ENCODE results near the gene BTBD6. TPM values are rescaled to one million over a fixed set of nuclear protein-coding genes. Genes with fewer than 3 reads are reported as not detected.

The BTBD6 gene
- total and polyA plus RNA-seq, 2 experiments from 2014 or later = 42.2 to 47.5 TPM

- Histone ChIP-seq H3K27ac (no peak overlapping the region), H3K79me2 (peaks cover 63% of the 10 kb centered on the region), H2AFZ (no peak overlapping the region), H3K4me3 (no peak overlapping the region), H3K9me2 (replicated peaks; ENCODE audit: insufficient read depth) (no peaks in the 10 kb centered on the region), H3K4me2 (no peak overlapping the region), H3K36me3 (replicated peaks; ENCODE audit: insufficient read depth, low read depth) (no peaks in the 10 kb centered on the region), H3K9me3 (ENCODE audit: low read depth) (no peaks in the 10 kb centered on the region), H4K20me1 (ENCODE audit: insufficient read depth, poor library complexity, severe bottlenecking) (peaks cover 11% of the 10 kb centered on the region), H3K27me3 (no peaks in the 10 kb centered on the region), H3K4me1 (ENCODE audit: insufficient read depth) (peaks cover 8% of the 10 kb centered on the region)
- no peak for DNase-seq (ENCODE audit: low spot score)
- TF ChIP-seq CTCF (IDR thresholded peaks at IDR 0.05; ENCODE audit: poor library complexity) (no peak), EZH2 (IDR thresholded peaks at IDR 0.05; ENCODE audit: borderline replicate concordance) (no peak), EZH2phosphoT487 (IDR thresholded peaks at IDR 0.05; ENCODE audit: low read depth, severe bottlenecking, unreplicated experiment) (no peak)
- 97% methylated on average over 16 of the region's 16 CpGs for WGBS (ENCODE audit: low lambda C conversion rate, missing lambda C conversion rate)
Measured at GRCh38 chr14:105247026-105247425, 1.3 kb upstream of the BTBD6 start.

DNA sequence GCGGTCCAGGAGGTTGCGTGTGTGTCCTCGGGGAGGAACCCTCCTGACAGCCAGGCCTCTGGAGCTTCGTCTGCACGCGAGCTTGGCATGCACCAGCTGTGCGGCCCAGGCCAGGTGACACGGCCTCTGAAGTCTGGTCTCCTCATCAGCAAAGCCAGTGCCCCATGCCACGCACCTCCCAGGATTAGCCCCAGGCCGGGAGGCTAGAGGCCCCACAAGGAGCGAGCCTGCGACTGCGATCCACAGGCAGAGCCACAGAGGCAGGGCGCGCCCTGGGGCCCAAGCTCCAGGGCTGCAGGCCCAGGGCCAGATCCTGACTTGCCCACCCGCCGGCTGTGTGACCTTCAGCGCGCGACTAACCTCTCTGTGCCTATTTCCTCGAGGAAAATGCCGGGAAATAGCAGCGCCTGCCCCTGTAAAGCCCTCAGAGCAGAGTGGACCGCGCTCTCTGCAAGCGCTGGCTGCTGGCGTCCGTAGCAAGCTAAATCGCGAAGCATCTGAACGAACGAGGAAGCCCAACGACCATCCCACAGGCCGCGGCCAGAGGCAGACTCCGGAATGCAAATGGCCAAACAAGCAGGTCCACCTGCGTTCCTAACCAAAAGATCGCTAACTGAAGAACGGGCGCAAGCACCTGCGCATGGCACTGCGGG lies 492 bp upstream of the BTBD6 start:
- Histone ChIP-seq H3K4me1 (ENCODE audit: insufficient read depth) (peaks cover 8% of the 10 kb centered on the region), H3K36me3 (replicated peaks; ENCODE audit: insufficient read depth, low read depth) (no peaks in the 10 kb centered on the region), H3K27ac (peak overlapping the region; percentile 88), H3K4me3 (peak overlapping the region; percentile 67), H3K79me2 (peaks cover 56% of the 10 kb centered on the region), H3K9me3 (ENCODE audit: low read depth) (no peaks in the 10 kb centered on the region), H2AFZ (peak overlapping the region; percentile 79), H3K4me2 (peak overlapping the region; percentile 99), H3K9me2 (replicated peaks; ENCODE audit: insufficient read depth) (no peaks in the 10 kb centered on the region), H3K27me3 (no peaks in the 10 kb centered on the region), H4K20me1 (ENCODE audit: insufficient read depth, poor library complexity, severe bottlenecking) (peaks cover 11% of the 10 kb centered on the region)
- TF ChIP-seq EZH2 (IDR thresholded peaks at IDR 0.05; ENCODE audit: borderline replicate concordance) = no peak
- TF ChIP-seq CTCF (IDR thresholded peaks at IDR 0.05; ENCODE audit: poor library complexity) = no peak
- no peak for TF ChIP-seq EZH2phosphoT487 (IDR thresholded peaks at IDR 0.05; ENCODE audit: low read depth, severe bottlenecking, unreplicated experiment)
- WGBS (ENCODE audit: low lambda C conversion rate, missing lambda C conversion rate) = 48% methylated on average over 42 of the region's 42 CpGs
- no peak for DNase-seq (ENCODE audit: low spot score)

DNA sequence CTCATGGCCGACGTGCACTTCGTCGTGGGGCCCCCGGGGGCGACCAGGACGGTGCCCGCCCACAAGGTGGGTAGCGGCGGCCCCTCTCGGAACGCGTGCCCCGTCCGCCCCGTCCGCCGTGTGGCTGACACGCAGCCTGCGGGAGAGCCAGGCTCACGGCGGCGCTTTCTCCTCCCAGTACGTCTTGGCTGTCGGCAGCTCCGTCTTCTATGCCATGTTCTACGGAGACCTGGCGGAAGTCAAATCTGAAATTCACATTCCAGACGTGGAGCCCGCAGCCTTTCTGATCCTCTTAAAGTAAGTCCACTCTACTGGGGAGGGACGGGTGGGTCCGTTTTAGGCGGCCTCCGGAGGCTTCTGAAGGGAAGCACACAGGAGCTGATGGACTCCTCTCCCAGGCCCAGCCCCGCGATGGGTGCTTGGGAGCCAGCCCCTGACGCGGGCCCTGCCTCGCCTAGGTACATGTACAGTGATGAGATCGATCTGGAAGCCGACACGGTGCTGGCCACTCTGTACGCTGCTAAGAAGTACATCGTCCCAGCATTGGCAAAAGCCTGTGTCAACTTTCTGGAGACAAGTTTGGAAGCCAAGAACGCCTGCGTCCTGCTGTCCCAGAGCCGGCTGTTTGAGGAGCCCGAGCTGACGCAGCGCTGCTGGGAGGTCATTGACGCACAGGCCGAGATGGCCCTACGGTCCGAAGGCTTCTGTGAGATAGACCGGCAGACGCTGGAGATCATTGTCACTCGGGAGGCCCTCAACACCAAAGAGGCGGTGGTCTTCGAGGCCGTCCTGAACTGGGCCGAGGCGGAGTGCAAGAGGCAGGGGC lies 1.1 kb downstream of the BTBD6 start:
- Histone ChIP-seq H3K9me3 (ENCODE audit: low read depth) (no peaks in the 10 kb centered on the region), H3K36me3 (replicated peaks; ENCODE audit: insufficient read depth, low read depth) (no peaks in the 10 kb centered on the region), H4K20me1 (ENCODE audit: insufficient read depth, poor library complexity, severe bottlenecking) (peaks cover 11% of the 10 kb centered on the region), H3K27ac (peak overlapping the region; percentile 91), H3K4me1 (ENCODE audit: insufficient read depth) (peaks cover 8% of the 10 kb centered on the region), H3K27me3 (no peaks in the 10 kb centered on the region), H3K79me2 (peaks cover 46% of the 10 kb centered on the region), H3K4me2 (peak overlapping the region; percentile 93), H3K9me2 (replicated peaks; ENCODE audit: insufficient read depth) (no peaks in the 10 kb centered on the region), H2AFZ (peak overlapping the region; percentile 60), H3K4me3 (peak overlapping the region; percentile 64)
- no peak for DNase-seq (ENCODE audit: low spot score)
- 45% methylated on average over 61 of the region's 62 CpGs for WGBS (ENCODE audit: low lambda C conversion rate, missing lambda C conversion rate)
- TF ChIP-seq CTCF (IDR thresholded peaks at IDR 0.05; ENCODE audit: poor library complexity) (no peak), EZH2phosphoT487 (IDR thresholded peaks at IDR 0.05; ENCODE audit: low read depth, severe bottlenecking, unreplicated experiment) (no peak), EZH2 (IDR thresholded peaks at IDR 0.05; ENCODE audit: borderline replicate concordance) (no peak)
